Measurements from ENCODE around the gene ADGRG6. TPM values are rescaled to one million over a fixed set of nuclear protein-coding genes. Genes with fewer than 3 reads are reported as not detected.

ADGRG6 gene
- total and polyA plus RNA-seq, 2 experiments from 2014 or later: 0.38 to 1.5 TPM

- Histone ChIP-seq H3K4me3 (no peak overlapping the region), H3K9me2 (ENCODE audit: insufficient read depth) (no peaks in the 10 kb centered on the region), H3K9ac (no peak overlapping the region), H2AFZ (no peak overlapping the region), H3K4me2 (ENCODE audit: unreplicated experiment) (no peak overlapping the region), H3K4me1 (ENCODE audit: insufficient read depth) (peaks cover 15% of the 10 kb centered on the region), H3K79me2 (ENCODE audit: insufficient read depth) (no peaks in the 10 kb centered on the region), H3K9me3 (ENCODE audit: low read depth) (no peaks in the 10 kb centered on the region), H4K20me1 (ENCODE audit: insufficient read depth) (no peaks in the 10 kb centered on the region), H3K36me3 (ENCODE audit: low read depth) (no peaks in the 10 kb centered on the region), H3F3A (ENCODE audit: insufficient read depth) (no peaks in the 10 kb centered on the region), H3K27me3 (replicated peaks; ENCODE audit: insufficient read depth) (no peaks in the 10 kb centered on the region), H3K27ac (no peak overlapping the region)
- TF ChIP-seq EZH2 (IDR thresholded peaks at IDR 0.05; ENCODE audit: insufficient read depth, poor library complexity, severe bottlenecking) (no peak), EZH2phosphoT487 (IDR thresholded peaks at IDR 0.05; ENCODE audit: insufficient read depth, low read depth) (no peak)
- DNase-seq: no peak
- WGBS, 2 experiments (ENCODE audit: low coverage in 1 of 2, low lambda C conversion rate in 2 of 2, missing lambda C conversion rate in 2 of 2): 84 to 100% methylated on average over 1 of the region's 1 CpG
- in situ Hi-C loops (cut with MboI): no loop called here
These were observed 141.7 kb downstream of the ADGRG6 start for GRCh38 chr6:142443532-142443931.

- no peak overlapping the region for H3K9ac ChIP-seq
- H3F3A ChIP-seq (ENCODE audit: insufficient read depth): no peaks in the 10 kb centered on the region
- no peak overlapping the region for H3K4me2 ChIP-seq (ENCODE audit: unreplicated experiment)
- no peak for TF ChIP-seq EZH2 (IDR thresholded peaks at IDR 0.05; ENCODE audit: insufficient read depth, poor library complexity, severe bottlenecking)
- TF ChIP-seq EZH2phosphoT487 (IDR thresholded peaks at IDR 0.05; ENCODE audit: insufficient read depth, low read depth): no peak
- no peaks in the 10 kb centered on the region for H3K27me3 ChIP-seq (replicated peaks; ENCODE audit: insufficient read depth)
- H3K79me2 ChIP-seq (ENCODE audit: insufficient read depth): no peaks in the 10 kb centered on the region
- H3K4me3 ChIP-seq: no peak overlapping the region
- no peaks in the 10 kb centered on the region for H3K9me2 ChIP-seq (ENCODE audit: insufficient read depth)
- peak; percentile 28 for DNase-seq
- no peak overlapping the region for H3K27ac ChIP-seq
- no peaks in the 10 kb centered on the region for H4K20me1 ChIP-seq (ENCODE audit: insufficient read depth)
- no peak overlapping the region for H2AFZ ChIP-seq
- in situ Hi-C loops (cut with MboI): no loop called here
- WGBS, 2 experiments (ENCODE audit: low coverage in 1 of 2, low lambda C conversion rate in 2 of 2, missing lambda C conversion rate in 2 of 2): 35 to 38% methylated on average over 1 of the region's 1 CpG
- no peaks in the 10 kb centered on the region for H3K36me3 ChIP-seq (ENCODE audit: low read depth)
- H3K9me3 ChIP-seq (ENCODE audit: low read depth): no peaks in the 10 kb centered on the region
- H3K4me1 ChIP-seq (ENCODE audit: insufficient read depth): peaks cover 15% of the 10 kb centered on the region
These were observed 142.6 kb downstream of the ADGRG6 start for GRCh38 chr6:142444376-142444775.

- H3K27me3 ChIP-seq (replicated peaks; ENCODE audit: insufficient read depth): no peaks in the 10 kb centered on the region
- DNase-seq: no peak
- H3K9me3 ChIP-seq (ENCODE audit: low read depth): no peaks in the 10 kb centered on the region
- H3K4me2 ChIP-seq (ENCODE audit: unreplicated experiment): no peak overlapping the region
- H3K27ac ChIP-seq: no peak overlapping the region
- H4K20me1 ChIP-seq (ENCODE audit: insufficient read depth): no peaks in the 10 kb centered on the region
- no peaks in the 10 kb centered on the region for H3K36me3 ChIP-seq (ENCODE audit: low read depth)
- no peaks in the 10 kb centered on the region for H3K79me2 ChIP-seq (ENCODE audit: insufficient read depth)
- in situ Hi-C loops (cut with MboI): no loop called here
- H2AFZ ChIP-seq: no peak overlapping the region
- no peak overlapping the region for H3K4me3 ChIP-seq
- no peaks in the 10 kb centered on the region for H3F3A ChIP-seq (ENCODE audit: insufficient read depth)
- H3K9ac ChIP-seq: no peak overlapping the region
- H3K4me1 ChIP-seq (ENCODE audit: insufficient read depth): peaks cover 15% of the 10 kb centered on the region
- WGBS, 2 experiments (ENCODE audit: low coverage in 1 of 2, low lambda C conversion rate in 2 of 2, missing lambda C conversion rate in 2 of 2): 88 to 98% methylated on average over 2 of the region's 2 CpGs
- TF ChIP-seq EZH2phosphoT487 (IDR thresholded peaks at IDR 0.05; ENCODE audit: insufficient read depth, low read depth) (no peak), EZH2 (IDR thresholded peaks at IDR 0.05; ENCODE audit: insufficient read depth, poor library complexity, severe bottlenecking) (no peak)
- H3K9me2 ChIP-seq (ENCODE audit: insufficient read depth): no peaks in the 10 kb centered on the region
These were observed 143.1 kb downstream of the ADGRG6 start for GRCh38 chr6:142444881-142445301.

- DNase-seq: no peak
- Histone ChIP-seq H3K36me3 (ENCODE audit: low read depth) (no peaks in the 10 kb centered on the region), H3K4me3 (no peak overlapping the region), H3F3A (ENCODE audit: insufficient read depth) (no peaks in the 10 kb centered on the region), H4K20me1 (ENCODE audit: insufficient read depth) (no peaks in the 10 kb centered on the region), H3K4me2 (ENCODE audit: unreplicated experiment) (no peak overlapping the region), H3K9ac (no peak overlapping the region), H3K27ac (no peak overlapping the region), H3K4me1 (ENCODE audit: insufficient read depth) (peaks cover 15% of the 10 kb centered on the region), H3K9me2 (ENCODE audit: insufficient read depth) (no peaks in the 10 kb centered on the region), H3K9me3 (ENCODE audit: low read depth) (no peaks in the 10 kb centered on the region), H2AFZ (no peak overlapping the region), H3K27me3 (replicated peaks; ENCODE audit: insufficient read depth) (no peaks in the 10 kb centered on the region), H3K79me2 (ENCODE audit: insufficient read depth) (no peaks in the 10 kb centered on the region)
- TF ChIP-seq EZH2phosphoT487 (IDR thresholded peaks at IDR 0.05; ENCODE audit: insufficient read depth, low read depth): no peak
- no peak for TF ChIP-seq EZH2 (IDR thresholded peaks at IDR 0.05; ENCODE audit: insufficient read depth, poor library complexity, severe bottlenecking)
- in situ Hi-C loops (cut with MboI): no loop called here
- WGBS, 2 experiments (ENCODE audit: low coverage in 1 of 2, low lambda C conversion rate in 2 of 2, missing lambda C conversion rate in 2 of 2): 49 to 63% methylated on average over 2 of the region's 2 CpGs
These were observed 144.4 kb downstream of the ADGRG6 start for GRCh38 chr6:142446168-142446567.

GRCh38 chr6:142446576-142446975 is 144.8 kb downstream of the ADGRG6 start:
- 91 to 97% methylated on average over 4 of the region's 4 CpGs for WGBS, 2 experiments (ENCODE audit: low coverage in 1 of 2, low lambda C conversion rate in 2 of 2, missing lambda C conversion rate in 2 of 2)
- Histone ChIP-seq H3K9me3 (ENCODE audit: low read depth) (no peaks in the 10 kb centered on the region), H3F3A (ENCODE audit: insufficient read depth) (no peaks in the 10 kb centered on the region), H2AFZ (no peak overlapping the region), H3K27ac (no peak overlapping the region), H3K9ac (no peak overlapping the region), H3K9me2 (ENCODE audit: insufficient read depth) (no peaks in the 10 kb centered on the region), H3K79me2 (ENCODE audit: insufficient read depth) (no peaks in the 10 kb centered on the region), H3K27me3 (replicated peaks; ENCODE audit: insufficient read depth) (no peaks in the 10 kb centered on the region), H3K36me3 (ENCODE audit: low read depth) (no peaks in the 10 kb centered on the region), H3K4me2 (ENCODE audit: unreplicated experiment) (no peak overlapping the region), H3K4me3 (no peak overlapping the region), H3K4me1 (ENCODE audit: insufficient read depth) (peaks cover 15% of the 10 kb centered on the region), H4K20me1 (ENCODE audit: insufficient read depth) (no peaks in the 10 kb centered on the region)
- TF ChIP-seq EZH2 (IDR thresholded peaks at IDR 0.05; ENCODE audit: insufficient read depth, poor library complexity, severe bottlenecking) (no peak), EZH2phosphoT487 (IDR thresholded peaks at IDR 0.05; ENCODE audit: insufficient read depth, low read depth) (no peak)
- in situ Hi-C loops (cut with MboI): no loop called here
- DNase-seq: no peak
